Measurements from ENCODE around the gene TMEM208. TPM values are rescaled to one million over a fixed set of nuclear protein-coding genes. Genes with fewer than 3 reads are reported as not detected.

The TMEM208 gene
- total RNA-seq, 4 donors from 2014 or later, result 19.5 to 26.7 (median 23.8) TPM

DNA sequence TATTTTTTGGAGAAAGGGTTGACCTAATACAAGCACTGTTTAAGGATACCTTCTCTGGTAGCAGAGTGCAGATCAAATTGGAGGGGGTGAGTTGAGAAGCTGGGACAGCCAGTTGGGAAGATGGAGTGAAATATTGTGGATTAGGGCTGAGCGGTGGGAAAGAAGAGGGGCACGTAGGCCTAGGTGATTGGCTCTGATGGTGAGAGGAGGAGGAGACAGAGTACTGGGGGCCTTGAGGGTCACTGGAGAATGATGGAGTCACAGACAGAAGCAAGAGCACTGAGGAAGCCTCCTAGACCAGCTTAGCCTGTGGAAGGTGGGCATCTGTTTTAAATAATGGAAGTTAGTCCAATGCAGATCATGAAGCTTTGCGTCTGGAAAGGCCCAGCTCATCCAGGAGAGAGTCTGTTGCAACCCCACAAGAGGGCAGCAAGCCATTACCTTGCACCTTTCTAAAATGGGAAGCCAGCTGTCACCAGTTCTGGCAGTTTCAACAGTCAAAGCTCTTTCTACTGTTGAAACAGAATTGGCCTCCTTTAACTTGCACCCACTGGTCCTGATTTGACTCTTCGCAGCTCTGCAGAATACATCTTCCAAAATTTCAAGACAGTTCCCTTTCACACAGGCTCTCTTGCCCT, 33.6 kb downstream of the TMEM208 start:
- H3K4me1 ChIP-seq, result peaks cover 0 to 3% (median 0%) of the 10 kb centered on the region in 4 donors
- no peaks in the 10 kb centered on the region for H3K36me3 ChIP-seq
- intact Hi-C loops (cut with DNase I), result no loop called here
- TF ChIP-seq POLR2AphosphoS5 (IDR thresholded peaks at IDR 0.05), result no peak
- TF ChIP-seq, protein P1, sequence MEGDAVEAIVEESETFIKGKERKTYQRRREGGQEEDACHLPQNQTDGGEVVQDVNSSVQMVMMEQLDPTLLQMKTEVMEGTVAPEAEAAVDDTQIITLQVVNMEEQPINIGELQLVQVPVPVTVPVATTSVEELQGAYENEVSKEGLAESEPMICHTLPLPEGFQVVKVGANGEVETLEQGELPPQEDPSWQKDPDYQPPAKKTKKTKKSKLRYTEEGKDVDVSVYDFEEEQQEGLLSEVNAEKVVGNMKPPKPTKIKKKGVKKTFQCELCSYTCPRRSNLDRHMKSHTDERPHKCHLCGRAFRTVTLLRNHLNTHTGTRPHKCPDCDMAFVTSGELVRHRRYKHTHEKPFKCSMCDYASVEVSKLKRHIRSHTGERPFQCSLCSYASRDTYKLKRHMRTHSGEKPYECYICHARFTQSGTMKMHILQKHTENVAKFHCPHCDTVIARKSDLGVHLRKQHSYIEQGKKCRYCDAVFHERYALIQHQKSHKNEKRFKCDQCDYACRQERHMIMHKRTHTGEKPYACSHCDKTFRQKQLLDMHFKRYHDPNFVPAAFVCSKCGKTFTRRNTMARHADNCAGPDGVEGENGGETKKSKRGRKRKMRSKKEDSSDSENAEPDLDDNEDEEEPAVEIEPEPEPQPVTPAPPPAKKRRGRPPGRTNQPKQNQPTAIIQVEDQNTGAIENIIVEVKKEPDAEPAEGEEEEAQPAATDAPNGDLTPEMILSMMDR (IDR thresholded peaks at IDR 0.05), result peak; percentile 15 to 30 (median 24)
- no peak overlapping the region for H3K27ac ChIP-seq (replicated peaks in 1 of 4)
- peaks cover 0 to 50% (median under 1%) of the 10 kb centered on the region in 4 donors for H3K27me3 ChIP-seq
- 64% methylated on average over 4 of the region's 4 CpGs for whole genome bisulfite sequencing
- no peak for DNase-seq (ENCODE audit: extremely low spot score)
- no peaks in the 10 kb centered on the region for H3K9me3 ChIP-seq
- H3K4me3 ChIP-seq, result no peak overlapping the region

DNA sequence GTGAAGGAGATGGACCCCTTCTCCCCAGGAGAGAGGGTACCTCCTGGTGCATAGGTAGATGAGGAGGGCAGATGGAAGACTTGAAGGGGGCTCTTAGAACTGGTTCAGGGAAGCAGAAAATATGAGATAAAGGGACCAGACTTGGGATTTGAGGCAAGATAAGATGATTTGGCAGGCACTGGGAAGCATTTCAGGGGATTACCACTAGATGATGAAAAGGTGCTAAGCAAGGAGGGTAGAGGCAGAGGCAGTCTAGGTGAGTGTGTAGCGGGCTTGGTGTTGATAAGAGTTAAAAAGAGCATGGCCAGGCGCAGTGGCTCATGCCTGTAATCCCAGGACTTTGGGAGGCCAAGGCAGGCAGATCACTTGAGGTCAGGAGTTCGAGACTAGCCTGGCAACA, 36.3 kb downstream of the TMEM208 start:
- intact Hi-C loops (cut with DNase I), result no loop called here
- TF ChIP-seq EP300 (IDR thresholded peaks at IDR 0.05) (no peak), POLR2A (IDR thresholded peaks at IDR 0.05; ENCODE audit: low read depth) (no peak), POLR2AphosphoS5 (IDR thresholded peaks at IDR 0.05) (no peak)
- TF ChIP-seq, protein P1 (IDR thresholded peaks at IDR 0.05), result no peak

DNA sequence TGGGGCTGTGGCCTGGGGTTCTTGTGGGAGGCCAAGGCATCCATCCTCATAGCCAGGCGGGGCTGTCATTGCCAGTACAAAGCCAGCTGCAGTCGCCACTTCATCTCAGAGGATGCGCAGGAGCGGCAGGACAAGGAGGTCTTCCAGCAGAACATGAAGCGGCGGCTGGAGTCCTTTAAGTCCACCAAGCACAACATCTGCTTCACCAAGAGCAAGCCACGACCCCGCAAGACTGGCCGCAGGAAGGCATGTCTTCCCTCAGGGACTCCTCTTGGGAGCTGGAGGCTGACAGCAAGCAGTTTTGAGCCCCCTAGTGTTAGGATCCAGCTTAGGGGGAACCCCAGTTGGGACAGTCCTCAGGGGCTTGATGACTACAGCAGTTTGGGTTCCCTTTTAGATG, 37.3 kb downstream of the TMEM208 start:
- TF ChIP-seq POLR2A (IDR thresholded peaks at IDR 0.05; ENCODE audit: low read depth) (no peak), EP300 (IDR thresholded peaks at IDR 0.05) (no peak), POLR2AphosphoS5 (IDR thresholded peaks at IDR 0.05) (no peak)
- TF ChIP-seq, protein P1 (IDR thresholded peaks at IDR 0.05), result no peak
- no peak overlapping the region for H3K4me3 ChIP-seq
- WGBS, result 92% methylated on average over 7 of the region's 9 CpGs
- H3K36me3 ChIP-seq, result no peaks in the 10 kb centered on the region
- peaks cover 0 to 40% (median 0%) of the 10 kb centered on the region in 4 donors for H3K27me3 ChIP-seq
- no peaks in the 10 kb centered on the region for H3K9me3 ChIP-seq
- no peak overlapping the region for H3K27ac ChIP-seq (replicated peaks in 1 of 4)
- intact Hi-C loops (cut with DNase I), result no loop called here
- DNase-seq (ENCODE audit: extremely low spot score), result no peak
- peaks cover 0 to 3% (median 0%) of the 10 kb centered on the region in 4 donors for H3K4me1 ChIP-seq

More for the DNA sequence above, 36.3 kb downstream of the TMEM208 start:
- Histone ChIP-seq H3K4me1 (peaks cover 0 to 3% (median 0%) of the 10 kb centered on the region in 4 donors), H3K4me3 (no peak overlapping the region), H3K27ac (replicated peaks in 1 of 4) (no peak overlapping the region), H3K36me3 (no peaks in the 10 kb centered on the region), H3K27me3 (peaks cover 0 to 44% (median 0%) of the 10 kb centered on the region in 4 donors), H3K9me3 (no peaks in the 10 kb centered on the region)
- DNase-seq (ENCODE audit: extremely low spot score), result no peak
- WGBS, result 83% methylated on average over 3 of the region's 3 CpGs

DNA sequence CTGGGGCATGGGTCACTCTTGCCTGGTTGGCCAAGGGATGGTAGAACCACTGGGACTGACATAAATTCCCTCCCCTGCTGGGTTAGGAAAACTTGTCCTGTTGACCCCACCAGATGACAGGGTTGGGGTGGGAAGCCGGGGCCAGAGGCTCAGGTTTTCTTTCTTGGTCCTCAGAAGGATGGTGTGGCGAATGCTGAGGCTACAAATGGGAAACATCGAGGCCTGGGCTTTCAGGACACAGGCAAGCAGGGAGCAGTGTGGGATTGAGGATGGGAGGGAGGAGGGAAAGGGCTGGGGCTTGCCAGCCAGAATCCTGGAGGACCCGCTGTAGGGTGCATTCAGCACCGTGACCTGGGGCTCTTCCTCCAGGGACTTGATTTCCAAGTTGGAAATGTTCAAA, 37.9 kb downstream of the TMEM208 start:
- 96% methylated on average over 5 of the region's 5 CpGs for WGBS
- no peak overlapping the region for H3K4me3 ChIP-seq
- H3K4me1 ChIP-seq, result peaks cover 0 to 3% (median 0%) of the 10 kb centered on the region in 4 donors
- H3K36me3 ChIP-seq, result no peaks in the 10 kb centered on the region
- H3K27me3 ChIP-seq, result peaks cover 0 to 40% (median 0%) of the 10 kb centered on the region in 4 donors
- H3K27ac ChIP-seq (replicated peaks in 1 of 4), result no peak overlapping the region
- intact Hi-C loops (cut with DNase I), result no loop called here
- TF ChIP-seq POLR2AphosphoS5 (IDR thresholded peaks at IDR 0.05), result no peak
- DNase-seq (ENCODE audit: extremely low spot score), result no peak
- H3K9me3 ChIP-seq, result no peaks in the 10 kb centered on the region

DNA sequence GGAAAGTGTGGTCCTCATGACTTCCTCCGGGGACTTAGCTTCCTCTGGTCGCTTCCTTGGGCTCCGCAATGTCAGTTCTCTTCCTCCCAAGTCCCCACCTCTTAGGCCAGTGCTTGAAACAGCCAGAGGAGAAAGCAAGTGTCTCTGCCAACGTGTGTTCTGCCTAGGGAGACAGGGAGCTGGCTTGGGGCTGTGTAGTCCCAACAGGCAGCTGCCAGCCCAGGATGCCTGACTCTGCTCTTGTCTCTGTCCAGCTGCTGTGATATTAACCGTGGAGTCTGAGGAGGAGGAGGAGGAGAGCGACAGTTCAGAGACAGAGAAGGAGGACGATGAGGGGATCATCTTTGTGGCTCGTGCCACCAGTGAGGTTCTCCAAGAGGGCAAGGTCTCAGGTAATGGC, 38.9 kb downstream of the TMEM208 start:
- TF ChIP-seq POLR2A (IDR thresholded peaks at IDR 0.05; ENCODE audit: low read depth) (no peak), EP300 (IDR thresholded peaks at IDR 0.05) (no peak), POLR2AphosphoS5 (IDR thresholded peaks at IDR 0.05) (no peak)
- TF ChIP-seq, protein P1 (IDR thresholded peaks at IDR 0.05), result no peak
- WGBS, result 76% methylated on average over 5 of the region's 8 CpGs
- no peaks in the 10 kb centered on the region for H3K36me3 ChIP-seq
- H3K4me1 ChIP-seq, result peaks cover 0 to 2% (median 0%) of the 10 kb centered on the region in 4 donors
- H3K4me3 ChIP-seq, result no peak overlapping the region
- H3K27me3 ChIP-seq, result peaks cover 0 to 40% (median 0%) of the 10 kb centered on the region in 4 donors
- no peak for DNase-seq (ENCODE audit: extremely low spot score)
- no peak overlapping the region for H3K27ac ChIP-seq (replicated peaks in 1 of 4)
- no peaks in the 10 kb centered on the region for H3K9me3 ChIP-seq
- intact Hi-C loops (cut with DNase I), result no loop called here
